ENCODE measurements around the gene CPNE2.
"Not testable (repeated sequence)": the region's sequence is repeated elsewhere in the genome, so short reads cannot be mapped to it uniquely, and the experiment has no call there.

The CPNE2 gene

GRCh38 chr16:57100445-57100844 lies 8.1 kb downstream of the CPNE2 start:
- DNase-seq: no peak

GRCh38 chr16:57102888-57103851 lies 10.8 kb downstream of the CPNE2 start:
- DNase-seq: no peak

GRCh38 chr16:57104706-57105105 lies 12.3 kb downstream of the CPNE2 start:
- no peak for DNase-seq

GRCh38 chr16:57105184-57105583 lies 12.8 kb downstream of the CPNE2 start:
- no peak for DNase-seq

GRCh38 chr16:57106767-57107166 lies 14.4 kb downstream of the CPNE2 start:
- DNase-seq: no peak

- no peak for DNase-seq
Measured at GRCh38 chr16:57107321-57107922, 15.0 kb downstream of the CPNE2 start.

GRCh38 chr16:57108432-57108831 lies 16.0 kb downstream of the CPNE2 start:
- no peak for DNase-seq

GRCh38 chr16:57109259-57110105 lies 17.1 kb downstream of the CPNE2 start:
- DNase-seq: not testable (repeated sequence)

GRCh38 chr16:57110937-57111336 lies 18.6 kb downstream of the CPNE2 start:
- no peak for DNase-seq

GRCh38 chr16:57111420-57111819 lies 19.0 kb downstream of the CPNE2 start:
- no peak for DNase-seq

GRCh38 chr16:57112403-57113041 lies 20.1 kb downstream of the CPNE2 start:
- no peak for DNase-seq

- no peak for DNase-seq
Measured at GRCh38 chr16:57113042-57113453, 20.7 kb downstream of the CPNE2 start.

- DNase-seq: no peak
Measured at GRCh38 chr16:57113664-57114063, 21.3 kb downstream of the CPNE2 start.

GRCh38 chr16:57115168-57115513 lies 22.8 kb downstream of the CPNE2 start:
- no peak for DNase-seq

GRCh38 chr16:57115514-57116182 lies 23.3 kb downstream of the CPNE2 start:
- DNase-seq: no peak

GRCh38 chr16:57118461-57119084 lies 26.2 kb downstream of the CPNE2 start:
- no peak for DNase-seq

GRCh38 chr16:57123216-57123973 lies 31.0 kb downstream of the CPNE2 start:
- no peak for DNase-seq

- no peak for DNase-seq
Measured at GRCh38 chr16:57123974-57124674, 31.7 kb downstream of the CPNE2 start.

GRCh38 chr16:57125376-57125775 lies 33.0 kb downstream of the CPNE2 start:
- DNase-seq: no peak

GRCh38 chr16:57125969-57126368 lies 33.6 kb downstream of the CPNE2 start:
- DNase-seq: no peak

All from NCI-H187 (cell line).